Tibial artery (tissue), 4 donors: ENCODE measurements around the gene RAD51B.

Source experiments
- DNase-seq, 2 donors: peaks; one replicate each; pipeline ENCODE4 v3.0.0-alpha.2; 2019
- H3K27ac ChIP-seq, 2 donors: fragments of 200-600 bp; sonication (generic) in 1 of 2; 1 replicate in 1 of 2; 2 replicates in 1 of 2; pipeline ENCODE4 v1.5.1; 2018 to 2019; ENCODE audit warnings: mild to moderate bottlenecking in 1 of 2
- H3K27me3 ChIP-seq, 2 donors: fragments of 200-600 bp; sonication (generic) in 1 of 2; one replicate each; pipeline versions ENCODE4 v1.5.1 to v1.6.0; 2016 to 2019
- H3K36me3 ChIP-seq, 3 donors: fragments of 200-600 bp; sonication (generic) in 2 of 3; one replicate each; pipeline ENCODE4 v1.5.1; 2016 to 2019; ENCODE audit warnings: mild to moderate bottlenecking in 2 of 3
- H3K4me1 ChIP-seq, 4 donors: fragments of 200-600 bp; sonication (generic) in 2 of 4; 1 replicate in 3 of 4; 2 replicates in 1 of 4; pipeline ENCODE4 v1.5.1; 2016 to 2019
- H3K4me3 ChIP-seq, 2 donors: fragments of 200-600 bp; sonication (generic) in 1 of 2; 1 replicate in 1 of 2; 2 replicates in 1 of 2; pipeline ENCODE4 v1.5.1; 2018 to 2019; ENCODE audit warnings: mild to moderate bottlenecking in 2 of 2
- H3K9me3 ChIP-seq, 3 donors: fragments of 200-600 bp; sonication (generic) in 1 of 3; one replicate each; pipeline ENCODE4 v1.5.1; 2016 to 2019
- CTCF ChIP-seq, 2 experiments: fragments of 200-600 bp in 1 of 2; fragments of 450-650 bp in 1 of 2; IDR thresholded peaks; one replicate each; pipeline ENCODE4 v1.5.1; 2017 to 2019; ENCODE audit warnings: antibody characterized with exemption in 2 of 2, mild to moderate bottlenecking in 1 of 2, moderate library complexity in 1 of 2
- intact Hi-C: fragments of 100-400 bp; cut with DNase I; formaldehyde crosslinking; loops from one replicate; pipeline ENCODE4 v1.15.0; 2023; ENCODE audit warnings: low total_unique reads

Gene RAD51B

GRCh38 chr14:68153275-68153674 lies 333.7 kb downstream of the RAD51B start:
- H3K36me3 ChIP-seq = no peaks in the 10 kb centered on the region
- no peak for TF ChIP-seq CTCF (IDR thresholded peaks at IDR 0.05)
- no peak for DNase-seq
- no peaks in the 10 kb centered on the region for H3K9me3 ChIP-seq
- no peak overlapping the region for H3K4me3 ChIP-seq
- peaks cover 0 to 6% (median 3%) of the 10 kb centered on the region in 4 donors for H3K4me1 ChIP-seq
- intact Hi-C loops = no loop called here
- no peak overlapping the region for H3K27ac ChIP-seq
- no peaks in the 10 kb centered on the region for H3K27me3 ChIP-seq

DNA sequence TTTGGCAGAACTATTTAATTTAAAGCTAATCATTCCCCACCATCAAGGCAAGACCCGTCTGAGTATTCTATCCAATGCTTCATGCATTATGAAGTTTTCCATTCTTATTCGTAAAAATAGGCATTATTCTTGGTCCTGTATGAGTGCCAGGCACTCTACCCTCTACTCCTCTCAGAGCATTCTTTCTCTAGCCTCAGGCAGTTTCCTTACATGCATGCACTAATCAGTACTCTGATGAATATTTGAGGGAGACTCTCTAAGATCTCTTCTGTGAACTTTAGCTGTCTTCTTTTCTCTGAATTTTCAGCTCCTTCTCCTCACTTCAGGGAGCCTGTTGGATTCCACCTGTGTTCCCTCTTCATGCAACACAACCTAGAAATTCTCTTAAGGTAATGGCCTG lies 334.7 kb downstream of the RAD51B start:
- intact Hi-C loops = no loop called here

DNA sequence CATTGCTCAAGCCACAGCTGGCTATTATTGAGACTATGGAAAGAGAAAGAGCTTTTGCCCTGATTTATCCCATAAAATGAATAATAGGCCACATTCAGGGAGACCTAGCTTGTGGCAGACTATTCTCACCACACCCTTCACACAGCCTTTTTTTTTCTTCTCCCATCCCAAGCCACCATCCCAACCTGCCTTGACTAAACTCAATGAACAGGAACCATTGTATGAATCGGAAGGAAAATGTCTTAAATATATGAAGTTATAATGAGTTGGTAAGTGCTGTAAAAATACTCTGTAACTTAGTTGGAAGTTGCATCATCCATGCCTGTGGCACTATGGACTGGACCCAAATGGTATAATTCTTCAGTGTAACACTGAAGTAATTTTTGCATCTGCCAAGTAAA lies 338.4 kb downstream of the RAD51B start:
- TF ChIP-seq CTCF (IDR thresholded peaks at IDR 0.05) = no peak
- no peaks in the 10 kb centered on the region for H3K9me3 ChIP-seq
- H3K36me3 ChIP-seq = no peaks in the 10 kb centered on the region
- intact Hi-C loops = no loop called here
- no peak overlapping the region for H3K27ac ChIP-seq
- peaks cover 0 to 23% (median 8%) of the 10 kb centered on the region in 4 donors for H3K4me1 ChIP-seq
- no peak overlapping the region for H3K4me3 ChIP-seq
- DNase-seq = no peak
- no peaks in the 10 kb centered on the region for H3K27me3 ChIP-seq

More for the DNA sequence above, 334.7 kb downstream of the RAD51B start:
- no peak for TF ChIP-seq CTCF (IDR thresholded peaks at IDR 0.05)
- no peaks in the 10 kb centered on the region for H3K9me3 ChIP-seq
- no peak overlapping the region for H3K4me3 ChIP-seq
- H3K27ac ChIP-seq = no peak overlapping the region
- DNase-seq = no peak
- H3K4me1 ChIP-seq = peaks cover 0 to 7% (median 3%) of the 10 kb centered on the region in 4 donors
- no peaks in the 10 kb centered on the region for H3K27me3 ChIP-seq
- no peaks in the 10 kb centered on the region for H3K36me3 ChIP-seq

DNA sequence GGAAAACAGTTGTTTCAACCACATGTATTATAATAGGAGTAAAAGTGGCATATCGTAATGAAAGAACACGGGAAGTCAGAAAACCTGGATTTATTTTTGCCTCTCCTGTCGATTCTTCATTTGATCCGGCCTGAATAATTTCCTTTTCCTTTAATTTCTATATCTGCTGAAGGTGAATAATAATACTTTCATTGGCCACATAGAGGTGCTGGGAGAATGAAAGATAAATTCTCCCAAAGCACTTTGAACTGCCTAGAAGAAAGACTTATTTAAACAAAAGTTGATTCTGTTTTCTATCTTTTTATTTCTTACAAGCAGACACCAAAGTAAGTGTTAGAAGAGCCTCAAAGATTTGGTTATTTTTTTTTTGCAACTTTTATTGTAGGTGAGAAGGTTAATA lies 339.1 kb downstream of the RAD51B start:
- no peak for DNase-seq
- no peaks in the 10 kb centered on the region for H3K36me3 ChIP-seq
- intact Hi-C loops = no loop called here
- no peak overlapping the region for H3K4me3 ChIP-seq
- no peak for TF ChIP-seq CTCF (IDR thresholded peaks at IDR 0.05)
- no peaks in the 10 kb centered on the region for H3K9me3 ChIP-seq
- H3K27ac ChIP-seq = no peak overlapping the region
- H3K27me3 ChIP-seq = no peaks in the 10 kb centered on the region
- peaks cover 0 to 23% (median 8%) of the 10 kb centered on the region in 4 donors for H3K4me1 ChIP-seq

DNA sequence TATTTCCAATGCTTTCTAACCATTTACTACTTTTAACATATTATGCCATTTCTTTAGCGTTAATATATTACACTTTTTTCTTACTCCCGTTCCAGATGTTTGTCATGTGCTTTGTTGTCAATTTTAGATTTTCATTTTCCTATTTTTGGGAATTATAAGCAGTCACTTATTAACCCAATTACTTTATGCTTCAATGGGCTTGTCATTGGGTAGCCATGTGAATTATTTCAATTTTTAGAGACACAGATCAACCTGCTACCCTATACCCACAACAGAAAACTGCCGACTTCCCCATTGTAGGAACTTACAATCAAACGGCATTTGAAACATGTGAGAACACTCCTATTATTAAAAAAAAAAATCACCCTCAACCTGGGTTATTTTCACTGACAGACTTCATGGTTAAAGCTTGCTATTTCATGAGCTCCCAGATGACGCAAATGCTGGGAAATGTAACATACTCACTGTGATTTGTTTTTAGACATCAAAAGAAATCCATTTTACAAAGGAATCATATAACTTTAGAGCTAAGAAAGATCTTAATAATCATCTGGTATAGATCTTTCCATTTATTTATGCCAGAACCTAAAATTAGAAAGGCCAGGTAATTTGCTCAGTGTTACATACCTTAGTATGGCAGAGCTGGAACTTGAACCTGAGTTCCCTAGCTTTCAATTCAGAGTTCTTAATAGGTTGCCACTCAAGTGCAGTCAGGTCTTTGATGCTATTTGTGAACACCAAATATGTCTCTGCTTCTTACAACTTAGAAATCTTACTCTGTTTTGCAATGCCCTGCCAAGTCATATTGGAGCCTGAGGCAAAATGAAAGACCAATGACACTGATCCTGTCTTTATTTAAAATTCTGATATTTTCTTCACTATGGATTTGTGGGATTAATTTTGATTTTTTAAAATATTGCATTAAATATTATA lies 340.4 kb downstream of the RAD51B start:
- H3K36me3 ChIP-seq = no peaks in the 10 kb centered on the region
- no peaks in the 10 kb centered on the region for H3K9me3 ChIP-seq
- no peak overlapping the region for H3K27ac ChIP-seq
- H3K4me3 ChIP-seq = no peak overlapping the region
- peaks cover 0 to 31% (median 15%) of the 10 kb centered on the region in 4 donors for H3K4me1 ChIP-seq
- TF ChIP-seq CTCF (IDR thresholded peaks at IDR 0.05) = no peak
- intact Hi-C loops = no loop called here
- no peak for DNase-seq
- no peaks in the 10 kb centered on the region for H3K27me3 ChIP-seq
